K562 (cell line): ENCODE data around the gene CPED1. TPM values are rescaled to one million over a fixed set of nuclear protein-coding genes. Genes with fewer than 3 reads are reported as not detected.

Experiments used
- ARHGAP35 ChIP-seq: fragments of 450-650 bp; IDR thresholded peaks from 2 replicates; pipeline ENCODE4 v1.6.1; 2018; ENCODE audit not compliant: partially characterized antibody
- EGR1 ChIP-seq: fragments of 450-650 bp; conservative IDR thresholded peaks from 2 replicates; pipeline ENCODE4 v1.6.1; 2017; ENCODE audit warnings: mild to moderate bottlenecking
- EHMT2 ChIP-seq: fragments of 450-650 bp; IDR thresholded peaks from 2 replicates; pipeline ENCODE4 v1.6.1; 2018; ENCODE audit warnings: antibody characterized with exemption
- FOXP1 ChIP-seq: sonication (generic); formaldehyde crosslinking; IDR thresholded peaks from 2 replicates; pipeline ENCODE4 v1.8.0; 2022; ENCODE audit warnings: mild to moderate bottlenecking, missing genetic modification reagents
- HDAC6 ChIP-seq: IDR thresholded peaks from 2 replicates; pipeline ENCODE4 v1.6.1; 2012; ENCODE audit warnings: low read depth, mild to moderate bottlenecking, control low read depth, inconsistent platforms, low read length, moderate library complexity
- PHF21A ChIP-seq: fragments of 450-650 bp; IDR thresholded peaks from 2 replicates; pipeline ENCODE4 v1.6.1; 2017; ENCODE audit warnings: low read depth, borderline replicate concordance
- RHOXF2B ChIP-seq: fragments of 250-450 bp; sonication (Bioruptor Pico); conservative IDR thresholded peaks from 2 replicates; pipeline ENCODE4 v1.5.1; 2021
- SMARCE1 ChIP-seq: fragments of 450-650 bp; IDR thresholded peaks from 2 replicates; pipeline ENCODE4 v1.7.1; 2016; ENCODE audit warnings: mild to moderate bottlenecking
- SNRNP70 ChIP-seq: fragments of 200-400 bp; formaldehyde crosslinking; optimal IDR thresholded peaks from 2 replicates; pipeline ENCODE3; 2017; ENCODE audit warnings: low read depth, low read length
- XRCC3 ChIP-seq: fragments of 450-650 bp; IDR thresholded peaks from 2 replicates; pipeline ENCODE4 v1.6.1; 2017; ENCODE audit warnings: mild to moderate bottlenecking, moderate library complexity
- ZBTB1 ChIP-seq: sonication (generic); formaldehyde crosslinking; IDR thresholded peaks from 2 replicates; pipeline ENCODE4 v1.8.1; 2023; ENCODE audit warnings: missing genetic modification reagents, low read depth, mild to moderate bottlenecking, borderline replicate concordance
- ZNF384 ChIP-seq: IDR thresholded peaks from 2 replicates; pipeline ENCODE4 v1.6.1; 2012; ENCODE audit warnings: low read depth, low read length, improper control_type of control experiment
- ZNF644 ChIP-seq: fragments of 200-800 bp; sonication (Bioruptor generic); IDR thresholded peaks from 2 replicates; pipeline ENCODE4 v1.6.1; 2016; ENCODE audit warnings: low read depth, missing genetic modification characterization, missing compliant biosample characterization
- polyA plus RNA-seq, 8 experiments: library from polyadenylated mRNA; depleted of rRNA in 4 of 8; stranded (reverse) in 5 of 8; unstranded in 3 of 8; fragments of >200 nt; fragmentation: Nextera tagmentation in 2 of 8; fragmentation: Illumina TruSeq in 1 of 8; extraction: Ambion mirVana in 2 of 8; extraction: Trizol in 1 of 8; gene quantifications; 2 replicates each; pipeline versions ENCODE4 v1.2.1 to v1.2.3, GENCODE V29; 2011 to 2014; ENCODE audit warnings: inconsistent platforms in 1 of 8, missing spikeins in 1 of 8
- total RNA-seq, 7 experiments: library from RNA; depleted of rRNA in 6 of 7; stranded (reverse); fragments of >200 nt in 6 of 7; fragmentation: Illumina TruSeq in 2 of 7; extraction: Trizol in 2 of 7; gene quantifications; 2 replicates each; pipeline versions ENCODE4 v1.2.1 to v1.2.3, GENCODE V29; 2011 to 2021; ENCODE audit warnings: low replicate concordance in 1 of 7
- TF ChIP-seq, protein P1 (sequence below): fragments of 450-650 bp; formaldehyde crosslinking; IDR thresholded peaks from 2 replicates; pipeline ENCODE4 v1.4.0; 2020; ENCODE audit warnings: mild to moderate bottlenecking, mixed read lengths
- TF ChIP-seq, protein P2 (sequence below): fragments of 450-650 bp; formaldehyde crosslinking; IDR thresholded peaks from 2 replicates; pipeline ENCODE4 v1.4.0; 2020; ENCODE audit warnings: mild to moderate bottlenecking, moderate library complexity
- TF ChIP-seq, protein P3 (sequence below): fragments of 450-650 bp; formaldehyde crosslinking; IDR thresholded peaks from 2 replicates; pipeline ENCODE4 v1.4.0; 2020; ENCODE audit warnings: mild to moderate bottlenecking
- TF ChIP-seq, protein P4 (sequence below): fragments of 250-450 bp; sonication (Bioruptor Pico); IDR thresholded peaks from 2 replicates; pipeline ENCODE4 v1.9.0; 2021; ENCODE audit warnings: mild to moderate bottlenecking
- TF ChIP-seq, protein P5 (sequence below): sonication (generic); formaldehyde crosslinking; IDR thresholded peaks from 2 replicates; pipeline ENCODE4 v1.8.0; 2022; ENCODE audit warnings: mild to moderate bottlenecking, missing genetic modification reagents, borderline replicate concordance
- TF ChIP-seq, protein P6 (sequence below): fragments of 200-400 bp; formaldehyde crosslinking; IDR thresholded peaks from 2 replicates; pipeline ENCODE4 v1.6.1; 2017; ENCODE audit warnings: mild to moderate bottlenecking, low read depth, low read length, moderate library complexity

Gene CPED1
- total and polyA plus RNA-seq, 9 of the 15 experiments (the other 6 are each of a cell fraction or from before 2014, with no cell fraction given) = 195 to 393 (median 290) TPM

DNA sequence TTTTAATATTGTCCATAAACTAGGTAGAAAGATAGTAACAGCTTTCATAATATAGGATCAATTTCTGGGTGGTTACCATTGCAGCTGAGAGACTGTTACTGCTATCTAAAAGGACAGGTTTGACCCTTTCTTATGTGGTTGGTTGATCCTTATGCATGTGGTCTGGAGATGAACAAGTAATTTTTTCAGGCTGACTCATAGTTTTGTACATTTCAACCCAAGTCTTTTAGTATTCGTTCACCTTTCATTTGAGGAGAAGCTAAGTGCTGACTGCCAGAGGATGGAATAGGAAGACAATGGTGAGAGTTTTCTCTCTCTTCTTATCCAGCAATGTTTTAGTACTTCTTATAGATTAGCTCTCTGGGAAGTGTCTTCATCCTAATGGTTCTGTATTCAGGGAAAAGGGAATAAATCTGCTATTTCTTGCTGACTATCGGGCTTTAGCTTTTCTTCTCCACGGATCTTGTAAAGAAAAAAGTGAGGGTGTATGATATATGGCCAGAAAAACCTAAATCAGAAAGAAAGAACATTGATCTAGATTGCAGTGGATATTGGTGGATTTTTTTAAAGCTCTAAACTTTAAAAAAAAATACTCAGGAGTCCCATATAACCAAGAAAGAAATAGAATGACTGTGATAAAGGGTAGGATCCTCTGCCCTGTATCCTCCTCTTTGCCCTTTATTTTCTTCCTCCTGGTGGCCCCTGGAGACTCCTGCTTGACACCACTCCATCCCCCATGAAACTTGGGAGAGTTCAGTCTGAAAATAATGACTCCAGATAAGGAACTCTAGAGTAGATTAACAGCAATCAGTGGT, 88.0 kb downstream of the CPED1 start (continued):
- no peak for TF ChIP-seq EGR1
- TF ChIP-seq, protein P1, sequence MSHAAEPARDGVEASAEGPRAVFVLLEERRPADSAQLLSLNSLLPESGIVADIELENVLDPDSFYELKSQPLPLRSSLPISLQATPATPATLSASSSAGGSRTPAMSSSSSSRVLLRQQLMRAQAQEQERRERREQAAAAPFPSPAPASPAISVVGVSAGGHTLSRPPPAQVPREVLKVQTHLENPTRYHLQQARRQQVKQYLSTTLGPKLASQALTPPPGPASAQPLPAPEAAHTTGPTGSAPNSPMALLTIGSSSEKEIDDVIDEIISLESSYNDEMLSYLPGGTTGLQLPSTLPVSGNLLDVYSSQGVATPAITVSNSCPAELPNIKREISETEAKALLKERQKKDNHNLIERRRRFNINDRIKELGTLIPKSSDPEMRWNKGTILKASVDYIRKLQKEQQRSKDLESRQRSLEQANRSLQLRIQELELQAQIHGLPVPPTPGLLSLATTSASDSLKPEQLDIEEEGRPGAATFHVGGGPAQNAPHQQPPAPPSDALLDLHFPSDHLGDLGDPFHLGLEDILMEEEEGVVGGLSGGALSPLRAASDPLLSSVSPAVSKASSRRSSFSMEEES (CRISPR knock-in tag) = no peak
- TF ChIP-seq, protein P2, sequence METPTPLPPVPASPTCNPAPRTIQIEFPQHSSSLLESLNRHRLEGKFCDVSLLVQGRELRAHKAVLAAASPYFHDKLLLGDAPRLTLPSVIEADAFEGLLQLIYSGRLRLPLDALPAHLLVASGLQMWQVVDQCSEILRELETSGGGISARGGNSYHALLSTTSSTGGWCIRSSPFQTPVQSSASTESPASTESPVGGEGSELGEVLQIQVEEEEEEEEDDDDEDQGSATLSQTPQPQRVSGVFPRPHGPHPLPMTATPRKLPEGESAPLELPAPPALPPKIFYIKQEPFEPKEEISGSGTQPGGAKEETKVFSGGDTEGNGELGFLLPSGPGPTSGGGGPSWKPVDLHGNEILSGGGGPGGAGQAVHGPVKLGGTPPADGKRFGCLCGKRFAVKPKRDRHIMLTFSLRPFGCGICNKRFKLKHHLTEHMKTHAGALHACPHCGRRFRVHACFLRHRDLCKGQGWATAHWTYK (CRISPR knock-in tag) = 0 out of 2 replicates have a peak, but pooled peaks have one; percentile 13
- TF ChIP-seq FOXP1 = no peak
- no peak for TF ChIP-seq ARHGAP35
- TF ChIP-seq HDAC6 = no peak
- TF ChIP-seq, protein P3, sequence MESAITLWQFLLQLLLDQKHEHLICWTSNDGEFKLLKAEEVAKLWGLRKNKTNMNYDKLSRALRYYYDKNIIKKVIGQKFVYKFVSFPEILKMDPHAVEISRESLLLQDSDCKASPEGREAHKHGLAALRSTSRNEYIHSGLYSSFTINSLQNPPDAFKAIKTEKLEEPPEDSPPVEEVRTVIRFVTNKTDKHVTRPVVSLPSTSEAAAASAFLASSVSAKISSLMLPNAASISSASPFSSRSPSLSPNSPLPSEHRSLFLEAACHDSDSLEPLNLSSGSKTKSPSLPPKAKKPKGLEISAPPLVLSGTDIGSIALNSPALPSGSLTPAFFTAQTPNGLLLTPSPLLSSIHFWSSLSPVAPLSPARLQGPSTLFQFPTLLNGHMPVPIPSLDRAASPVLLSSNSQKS (CRISPR knock-in tag) = no peak
- TF ChIP-seq, protein P4, sequence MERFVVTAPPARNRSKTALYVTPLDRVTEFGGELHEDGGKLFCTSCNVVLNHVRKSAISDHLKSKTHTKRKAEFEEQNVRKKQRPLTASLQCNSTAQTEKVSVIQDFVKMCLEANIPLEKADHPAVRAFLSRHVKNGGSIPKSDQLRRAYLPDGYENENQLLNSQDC (CRISPR knock-in tag) = no peak
- no peak for TF ChIP-seq XRCC3
- no peak for TF ChIP-seq PHF21A
- TF ChIP-seq SNRNP70 = no peak
- TF ChIP-seq, protein P5, sequence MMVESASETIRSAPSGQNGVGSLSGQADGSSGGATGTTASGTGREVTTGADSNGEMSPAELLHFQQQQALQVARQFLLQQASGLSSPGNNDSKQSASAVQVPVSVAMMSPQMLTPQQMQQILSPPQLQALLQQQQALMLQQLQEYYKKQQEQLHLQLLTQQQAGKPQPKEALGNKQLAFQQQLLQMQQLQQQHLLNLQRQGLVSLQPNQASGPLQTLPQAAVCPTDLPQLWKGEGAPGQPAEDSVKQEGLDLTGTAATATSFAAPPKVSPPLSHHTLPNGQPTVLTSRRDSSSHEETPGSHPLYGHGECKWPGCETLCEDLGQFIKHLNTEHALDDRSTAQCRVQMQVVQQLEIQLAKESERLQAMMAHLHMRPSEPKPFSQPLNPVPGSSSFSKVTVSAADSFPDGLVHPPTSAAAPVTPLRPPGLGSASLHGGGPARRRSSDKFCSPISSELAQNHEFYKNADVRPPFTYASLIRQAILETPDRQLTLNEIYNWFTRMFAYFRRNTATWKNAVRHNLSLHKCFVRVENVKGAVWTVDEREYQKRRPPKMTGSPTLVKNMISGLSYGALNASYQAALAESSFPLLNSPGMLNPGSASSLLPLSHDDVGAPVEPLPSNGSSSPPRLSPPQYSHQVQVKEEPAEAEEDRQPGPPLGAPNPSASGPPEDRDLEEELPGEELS = no peak
- TF ChIP-seq, protein P6, sequence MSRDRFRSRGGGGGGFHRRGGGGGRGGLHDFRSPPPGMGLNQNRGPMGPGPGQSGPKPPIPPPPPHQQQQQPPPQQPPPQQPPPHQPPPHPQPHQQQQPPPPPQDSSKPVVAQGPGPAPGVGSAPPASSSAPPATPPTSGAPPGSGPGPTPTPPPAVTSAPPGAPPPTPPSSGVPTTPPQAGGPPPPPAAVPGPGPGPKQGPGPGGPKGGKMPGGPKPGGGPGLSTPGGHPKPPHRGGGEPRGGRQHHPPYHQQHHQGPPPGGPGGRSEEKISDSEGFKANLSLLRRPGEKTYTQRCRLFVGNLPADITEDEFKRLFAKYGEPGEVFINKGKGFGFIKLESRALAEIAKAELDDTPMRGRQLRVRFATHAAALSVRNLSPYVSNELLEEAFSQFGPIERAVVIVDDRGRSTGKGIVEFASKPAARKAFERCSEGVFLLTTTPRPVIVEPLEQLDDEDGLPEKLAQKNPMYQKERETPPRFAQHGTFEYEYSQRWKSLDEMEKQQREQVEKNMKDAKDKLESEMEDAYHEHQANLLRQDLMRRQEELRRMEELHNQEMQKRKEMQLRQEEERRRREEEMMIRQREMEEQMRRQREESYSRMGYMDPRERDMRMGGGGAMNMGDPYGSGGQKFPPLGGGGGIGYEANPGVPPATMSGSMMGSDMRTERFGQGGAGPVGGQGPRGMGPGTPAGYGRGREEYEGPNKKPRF = no peak
- TF ChIP-seq SMARCE1 = peak; percentile 98
- TF ChIP-seq ZNF644 = no peak
- TF ChIP-seq ZNF384 = peak; percentile 40
- TF ChIP-seq EHMT2 = peak; percentile 77; the same call in 1 of the 2 replicates
- TF ChIP-seq ZBTB1 (CRISPR knock-in tag) = no peak
- no peak for TF ChIP-seq RHOXF2B (CRISPR knock-in tag)
